GM21390 (cell line): ENCODE results near the gene EHMT1.
"Not testable (repeated sequence)": the region's sequence is repeated elsewhere in the genome, so short reads cannot be mapped to it uniquely, and the experiment has no call there.

Source experiments
- ATAC-seq: cut with Tn5 transposase; IDR thresholded peaks from one replicate; pipeline ENCODE4 v1.9.1; 2021; ENCODE audit not compliant: unreplicated experiment

The EHMT1 gene

GRCh38 chr9:137715866-137716693, 97.3 kb downstream of the EHMT1 start:
- ATAC-seq, result not testable (repeated sequence)

GRCh38 chr9:137716694-137717287, 98.0 kb downstream of the EHMT1 start:
- ATAC-seq, result no peak

- ATAC-seq, result no peak
These were observed 99.0 kb downstream of the EHMT1 start for GRCh38 chr9:137717776-137718327.

- no peak for ATAC-seq
These were observed 100.4 kb downstream of the EHMT1 start for GRCh38 chr9:137719194-137719593.

GRCh38 chr9:137720571-137721110, 101.8 kb downstream of the EHMT1 start:
- ATAC-seq, result no peak

GRCh38 chr9:137721479-137721878, 102.7 kb downstream of the EHMT1 start:
- ATAC-seq, result no peak

- no peak for ATAC-seq
These were observed 103.1 kb downstream of the EHMT1 start for GRCh38 chr9:137721899-137722298.

GRCh38 chr9:137722481-137722880, 103.7 kb downstream of the EHMT1 start:
- no peak for ATAC-seq

- ATAC-seq, result not testable (repeated sequence)
These were observed 104.6 kb downstream of the EHMT1 start for GRCh38 chr9:137723356-137723755.

GRCh38 chr9:137723783-137724445, 105.1 kb downstream of the EHMT1 start:
- ATAC-seq, result no peak

- ATAC-seq, result no peak
These were observed 106.0 kb downstream of the EHMT1 start for GRCh38 chr9:137724818-137725240.

- ATAC-seq, result no peak
These were observed 106.8 kb downstream of the EHMT1 start for GRCh38 chr9:137725598-137725997.

GRCh38 chr9:137726336-137726735, 107.5 kb downstream of the EHMT1 start:
- peak; percentile 54 for ATAC-seq

- ATAC-seq, result no peak
These were observed 108.0 kb downstream of the EHMT1 start for GRCh38 chr9:137726764-137727163.

- ATAC-seq, result no peak
These were observed 108.9 kb downstream of the EHMT1 start for GRCh38 chr9:137727716-137728115.

- no peak for ATAC-seq
These were observed 109.9 kb downstream of the EHMT1 start for GRCh38 chr9:137728444-137729311.

GRCh38 chr9:137731216-137731946, 112.6 kb downstream of the EHMT1 start:
- no peak for ATAC-seq

- no peak for ATAC-seq
These were observed 113.4 kb downstream of the EHMT1 start for GRCh38 chr9:137731947-137732813.

GRCh38 chr9:137733429-137733828, 114.6 kb downstream of the EHMT1 start:
- ATAC-seq, result no peak
